Measurements from ENCODE around the gene CRISPLD2. TPM values are rescaled to one million over a fixed set of nuclear protein-coding genes. Genes with fewer than 3 reads are reported as not detected.

CRISPLD2 gene
- polyA plus RNA-seq, 1 donor, result 6.0 TPM

- peak; percentile 67 for DNase-seq (ENCODE audit: low read depth)
Observed at GRCh38 chr16:84952335-84953189, 132.8 kb downstream of the CRISPLD2 start.

- no peak for DNase-seq (ENCODE audit: low read depth)
Observed at GRCh38 chr16:84953190-84953746, 133.5 kb downstream of the CRISPLD2 start.

- no peak for DNase-seq (ENCODE audit: low read depth)
Observed at GRCh38 chr16:84955427-84955826, 135.6 kb downstream of the CRISPLD2 start.

GRCh38 chr16:84957192-84957591 lies 137.4 kb downstream of the CRISPLD2 start:
- DNase-seq (ENCODE audit: low read depth), result no peak

GRCh38 chr16:84957792-84958191 lies 138.0 kb downstream of the CRISPLD2 start:
- no peak for DNase-seq (ENCODE audit: low read depth)

Other genes starting within 250 kb of the CRISPLD2 start
- 21.5 TPM for gene COTL1, start 201.9 kb upstream of the CRISPLD2 start, polyA plus RNA-seq (ENCODE audit: insufficient read length)
- gene KLHL36, start 171.5 kb upstream of the CRISPLD2 start, polyA plus RNA-seq (ENCODE audit: insufficient read length), result 12.1 TPM
- 53.1 TPM for gene USP10, start 120.0 kb upstream of the CRISPLD2 start, polyA plus RNA-seq (ENCODE audit: insufficient read length)
- 31.5 TPM for gene ZDHHC7, start 191.6 kb downstream of the CRISPLD2 start, polyA plus RNA-seq (ENCODE audit: insufficient read length)
- 2.3 TPM for gene KIAA0513, start 207.8 kb downstream of the CRISPLD2 start, polyA plus RNA-seq (ENCODE audit: insufficient read length)

Data from forelimb muscle (tissue), 1 donor.